ENCODE data around the gene CCDC50.

DNA sequence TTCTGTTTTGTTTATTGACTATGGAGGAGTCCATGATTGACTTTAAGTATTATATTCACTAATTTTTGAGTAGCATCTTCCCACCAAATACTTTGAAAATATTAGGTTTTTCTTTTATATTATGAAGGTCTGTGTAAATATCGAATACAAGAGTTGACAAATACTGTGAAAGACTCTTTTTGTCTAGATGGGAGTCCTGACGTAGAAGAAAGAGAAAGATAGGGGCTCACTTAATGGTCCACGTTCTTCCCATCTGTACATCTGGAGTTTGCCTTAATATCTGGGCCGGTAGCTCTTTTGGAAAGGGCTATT, 8.9 kb downstream of the CCDC50 start:
- no peak for TF ChIP-seq GATA3 (IDR thresholded peaks at IDR 0.05; ENCODE audit: low read depth, low read length)
- TF ChIP-seq GATA2 (IDR thresholded peaks at IDR 0.05; ENCODE audit: low read depth, low read length): no peak

Data from SH-SY5Y (cell line).